GM12878 (cell line): Measurements from ENCODE around the gene ACTMAP. TPM values are rescaled to one million over a fixed set of nuclear protein-coding genes. Genes with fewer than 3 reads are reported as not detected.

ENCODE experiments used
- CHD1 ChIP-seq: IDR thresholded peaks from 2 replicates; pipeline ENCODE4 v1.6.1; 2012; ENCODE audit warnings: low read depth, low read length, improper control_type of control experiment
- CREM ChIP-seq: IDR thresholded peaks from 2 replicates; pipeline ENCODE4 v1.6.1; 2014; ENCODE audit warnings: antibody characterized with exemption, low read depth
- DPF2 ChIP-seq: fragments of 450-650 bp; IDR thresholded peaks from 2 replicates; pipeline ENCODE4 v1.6.1; 2017; ENCODE audit warnings: mild to moderate bottlenecking
- FOXM1 ChIP-seq: IDR thresholded peaks from 2 replicates; pipeline ENCODE4 v1.6.1; 2012; ENCODE audit warnings: low read depth, mild to moderate bottlenecking, inconsistent platforms, low read length, moderate library complexity
- GATAD2B ChIP-seq: fragments of 450-650 bp; conservative IDR thresholded peaks from 2 replicates; pipeline ENCODE4 v1.6.1; 2017; ENCODE audit warnings: low read depth, mild to moderate bottlenecking, moderate library complexity
- IKZF1 ChIP-seq: fragments of 450-650 bp; conservative IDR thresholded peaks from 2 replicates; pipeline ENCODE4 v1.6.1; 2017; ENCODE audit warnings: antibody characterized with exemption, mild to moderate bottlenecking
- JUND ChIP-seq: IDR thresholded peaks from 2 replicates; pipeline ENCODE4 v1.6.1; 2012; ENCODE audit warnings: low read depth, mild to moderate bottlenecking, low read length, improper control_type of control experiment, moderate library complexity
- KLF5 ChIP-seq: fragments of 450-650 bp; IDR thresholded peaks from 2 replicates; pipeline ENCODE4 v1.6.1; 2014; ENCODE audit warnings: mild to moderate bottlenecking; ENCODE audit not compliant: partially characterized antibody
- NBN ChIP-seq: fragments of 450-650 bp; IDR thresholded peaks from 2 replicates; pipeline ENCODE4 v1.6.1; 2016
- POLR2A ChIP-seq: IDR thresholded peaks from 2 replicates; pipeline ENCODE4 v1.6.1; 2011; ENCODE audit warnings: low read depth, mild to moderate bottlenecking, low read length
- RAD21 ChIP-seq: IDR thresholded peaks from 2 replicates; pipeline ENCODE4 v1.6.1; 2011; ENCODE audit warnings: mild to moderate bottlenecking, low read depth, low read length, moderate library complexity; ENCODE audit not compliant: insufficient read depth
- SUZ12 ChIP-seq: fragments of 200-600 bp; sonication (generic); IDR thresholded peaks from one replicate; pipeline ENCODE4 v1.6.1; 2018; ENCODE audit warnings: antibody characterized with exemption, mild to moderate bottlenecking; ENCODE audit not compliant: unreplicated experiment
- TBL1XR1 ChIP-seq: IDR thresholded peaks from 2 replicates; pipeline ENCODE4 v1.6.1; 2012; ENCODE audit warnings: low read depth, low read length, improper control_type of control experiment
- TCF7 ChIP-seq: IDR thresholded peaks from 2 replicates; pipeline ENCODE4 v1.6.1; 2014; ENCODE audit warnings: antibody characterized with exemption, borderline replicate concordance
- WRNIP1 ChIP-seq: IDR thresholded peaks from 2 replicates; pipeline ENCODE4 v1.6.1; 2011; ENCODE audit warnings: low read depth, low read length, improper control_type of control experiment, borderline replicate concordance
- ZNF207 ChIP-seq: fragments of 450-650 bp; IDR thresholded peaks from 2 replicates; pipeline ENCODE4 v1.6.1; 2014; ENCODE audit warnings: antibody characterized with exemption, mild to moderate bottlenecking, borderline replicate concordance
- ZNF24 ChIP-seq: fragments of 450-650 bp; IDR thresholded peaks from 2 replicates; pipeline ENCODE4 v1.6.1; 2017; ENCODE audit warnings: antibody characterized with exemption, mild to moderate bottlenecking
- polyA plus RNA-seq, 11 experiments: library from polyadenylated mRNA; depleted of rRNA in 4 of 11; unstranded in 6 of 11; stranded (reverse) in 5 of 11; fragments of >200 nt; fragmentation: Nextera tagmentation in 4 of 11; fragmentation: Illumina TruSeq in 1 of 11; extraction: Ambion mirVana in 4 of 11; extraction: Trizol in 1 of 11; gene quantifications; 1 replicate in 1 of 11; 2 replicates in 10 of 11; pipeline versions ENCODE4 v1.2.1 to v1.2.3, GENCODE V29; 2011 to 2016; ENCODE audit warnings: inconsistent platforms in 2 of 11, missing spikeins in 2 of 11, low read depth in 1 of 11
- total RNA-seq, 4 experiments: library from RNA; depleted of rRNA in 3 of 4; stranded (reverse); fragments of >200 nt in 3 of 4; fragmentation: Illumina TruSeq in 1 of 4; extraction: Trizol in 1 of 4; gene quantifications; 2 replicates each; pipeline versions ENCODE4 v1.2.1 to v1.2.3, GENCODE V29; 2013 to 2021
- TF ChIP-seq, protein P1 (sequence below): fragments of 450-650 bp; conservative IDR thresholded peaks from 2 replicates; pipeline ENCODE4 v1.6.1; 2017; ENCODE audit warnings: mild to moderate bottlenecking, moderate library complexity
- TF ChIP-seq, protein P2 (sequence below): IDR thresholded peaks from 2 replicates; pipeline ENCODE4 v1.6.1; 2011; ENCODE audit warnings: borderline replicate concordance, low read depth, mild to moderate bottlenecking, moderate library complexity, low read length; ENCODE audit not compliant: insufficient read depth, poor library complexity, severe bottlenecking
- TF ChIP-seq, protein P3 (sequence below): IDR thresholded peaks from 2 replicates; pipeline ENCODE4 v1.6.1; 2011; ENCODE audit warnings: borderline replicate concordance, low read depth, mild to moderate bottlenecking, moderate library complexity, mixed read lengths, low read length; ENCODE audit not compliant: insufficient read depth; ENCODE audit errors: extremely low read length
- TF ChIP-seq, protein P4 (sequence below): IDR thresholded peaks from 2 replicates; pipeline ENCODE4 v1.6.1; 2011; ENCODE audit warnings: mild to moderate bottlenecking, low read depth, low read length, moderate library complexity; ENCODE audit not compliant: insufficient replicate concordance
- TF ChIP-seq, protein P5 (sequence below): fragments of 450-650 bp; IDR thresholded peaks from 2 replicates; pipeline ENCODE4 v1.6.1; 2018; ENCODE audit warnings: mild to moderate bottlenecking, low read depth, moderate library complexity; ENCODE audit not compliant: partially characterized antibody

Gene ACTMAP
- total and polyA plus RNA-seq, 10 of the 15 experiments (the other 5 are each of a cell fraction or from before 2014, with no cell fraction given): 3.0 to 26.2 (median 11.1) TPM

DNA sequence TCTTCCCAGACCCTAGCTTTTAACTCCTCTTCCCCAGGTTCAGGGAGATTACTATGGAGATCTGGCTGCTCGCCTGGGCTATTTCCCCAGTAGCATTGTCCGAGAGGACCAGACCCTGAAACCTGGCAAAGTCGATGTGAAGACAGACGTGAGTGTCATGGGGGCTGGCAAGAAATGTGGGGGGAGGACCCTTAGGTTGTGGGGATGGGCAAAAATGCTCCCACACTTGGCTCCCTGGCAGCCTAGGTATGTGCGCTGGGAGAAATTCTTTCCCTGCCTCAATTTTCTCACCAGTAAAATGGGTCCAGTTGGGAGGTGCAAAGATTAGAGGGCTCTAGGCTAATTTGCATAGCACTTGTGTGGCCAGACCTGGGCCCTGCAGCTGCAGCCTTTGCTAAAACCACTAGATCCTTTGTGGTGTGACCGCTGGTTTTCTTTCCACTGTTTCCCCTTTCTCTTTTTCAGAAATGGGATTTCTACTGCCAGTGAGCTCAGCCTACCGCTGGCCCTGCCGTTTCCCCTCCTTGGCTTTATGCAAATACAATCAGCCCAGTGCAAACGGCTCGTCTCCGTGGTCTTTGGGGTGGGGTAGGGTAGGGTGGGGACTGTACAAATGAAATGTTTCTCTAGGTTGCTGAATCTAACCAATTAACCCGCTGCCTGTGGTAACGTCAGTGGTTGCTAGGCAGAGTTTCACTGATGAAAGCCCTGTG lies 26.8 kb upstream of the ACTMAP start (continued):
- TF ChIP-seq ZNF207 (peak; percentile 84; the same call in 1 of the 2 replicates), CHD1 (no peak), FOXM1 (peak; percentile 76; the same call in 1 of the 2 replicates), WRNIP1 (peak; percentile 31; the same call in 1 of the 2 replicates), DPF2 (peak; percentile 87), JUND (no peak), TCF7 (no peak; the same call in 1 of the 2 replicates), NBN (peak; percentile 87), RAD21 (0 out of 2 replicates have a peak, but pooled peaks have one; percentile 2), POLR2A (no peak), ZNF24 (no peak), KLF5 (no peak), IKZF1 (peak; percentile 99), GATAD2B (no peak; the same call in none of the 2 replicates), TBL1XR1 (peak; percentile 90), SUZ12 (no peak), CREM (peak; percentile 97)
- TF ChIP-seq, protein P1, sequence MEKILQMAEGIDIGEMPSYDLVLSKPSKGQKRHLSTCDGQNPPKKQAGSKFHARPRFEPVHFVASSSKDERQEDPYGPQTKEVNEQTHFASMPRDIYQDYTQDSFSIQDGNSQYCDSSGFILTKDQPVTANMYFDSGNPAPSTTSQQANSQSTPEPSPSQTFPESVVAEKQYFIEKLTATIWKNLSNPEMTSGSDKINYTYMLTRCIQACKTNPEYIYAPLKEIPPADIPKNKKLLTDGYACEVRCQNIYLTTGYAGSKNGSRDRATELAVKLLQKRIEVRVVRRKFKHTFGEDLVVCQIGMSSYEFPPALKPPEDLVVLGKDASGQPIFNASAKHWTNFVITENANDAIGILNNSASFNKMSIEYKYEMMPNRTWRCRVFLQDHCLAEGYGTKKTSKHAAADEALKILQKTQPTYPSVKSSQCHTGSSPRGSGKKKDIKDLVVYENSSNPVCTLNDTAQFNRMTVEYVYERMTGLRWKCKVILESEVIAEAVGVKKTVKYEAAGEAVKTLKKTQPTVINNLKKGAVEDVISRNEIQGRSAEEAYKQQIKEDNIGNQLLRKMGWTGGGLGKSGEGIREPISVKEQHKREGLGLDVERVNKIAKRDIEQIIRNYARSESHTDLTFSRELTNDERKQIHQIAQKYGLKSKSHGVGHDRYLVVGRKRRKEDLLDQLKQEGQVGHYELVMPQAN: peak; percentile 93
- TF ChIP-seq, protein P2, sequence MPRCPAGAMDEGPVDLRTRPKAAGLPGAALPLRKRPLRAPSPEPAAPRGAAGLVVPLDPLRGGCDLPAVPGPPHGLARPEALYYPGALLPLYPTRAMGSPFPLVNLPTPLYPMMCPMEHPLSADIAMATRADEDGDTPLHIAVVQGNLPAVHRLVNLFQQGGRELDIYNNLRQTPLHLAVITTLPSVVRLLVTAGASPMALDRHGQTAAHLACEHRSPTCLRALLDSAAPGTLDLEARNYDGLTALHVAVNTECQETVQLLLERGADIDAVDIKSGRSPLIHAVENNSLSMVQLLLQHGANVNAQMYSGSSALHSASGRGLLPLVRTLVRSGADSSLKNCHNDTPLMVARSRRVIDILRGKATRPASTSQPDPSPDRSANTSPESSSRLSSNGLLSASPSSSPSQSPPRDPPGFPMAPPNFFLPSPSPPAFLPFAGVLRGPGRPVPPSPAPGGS: peak; percentile 54
- TF ChIP-seq, protein P3, sequence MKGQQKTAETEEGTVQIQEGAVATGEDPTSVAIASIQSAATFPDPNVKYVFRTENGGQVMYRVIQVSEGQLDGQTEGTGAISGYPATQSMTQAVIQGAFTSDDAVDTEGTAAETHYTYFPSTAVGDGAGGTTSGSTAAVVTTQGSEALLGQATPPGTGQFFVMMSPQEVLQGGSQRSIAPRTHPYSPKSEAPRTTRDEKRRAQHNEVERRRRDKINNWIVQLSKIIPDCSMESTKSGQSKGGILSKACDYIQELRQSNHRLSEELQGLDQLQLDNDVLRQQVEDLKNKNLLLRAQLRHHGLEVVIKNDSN: no peak
- TF ChIP-seq, protein P4, sequence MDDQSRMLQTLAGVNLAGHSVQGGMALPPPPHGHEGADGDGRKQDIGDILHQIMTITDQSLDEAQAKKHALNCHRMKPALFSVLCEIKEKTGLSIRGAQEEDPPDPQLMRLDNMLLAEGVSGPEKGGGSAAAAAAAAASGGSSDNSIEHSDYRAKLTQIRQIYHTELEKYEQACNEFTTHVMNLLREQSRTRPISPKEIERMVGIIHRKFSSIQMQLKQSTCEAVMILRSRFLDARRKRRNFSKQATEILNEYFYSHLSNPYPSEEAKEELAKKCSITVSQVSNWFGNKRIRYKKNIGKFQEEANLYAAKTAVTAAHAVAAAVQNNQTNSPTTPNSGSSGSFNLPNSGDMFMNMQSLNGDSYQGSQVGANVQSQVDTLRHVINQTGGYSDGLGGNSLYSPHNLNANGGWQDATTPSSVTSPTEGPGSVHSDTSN: no peak
- TF ChIP-seq, protein P5, sequence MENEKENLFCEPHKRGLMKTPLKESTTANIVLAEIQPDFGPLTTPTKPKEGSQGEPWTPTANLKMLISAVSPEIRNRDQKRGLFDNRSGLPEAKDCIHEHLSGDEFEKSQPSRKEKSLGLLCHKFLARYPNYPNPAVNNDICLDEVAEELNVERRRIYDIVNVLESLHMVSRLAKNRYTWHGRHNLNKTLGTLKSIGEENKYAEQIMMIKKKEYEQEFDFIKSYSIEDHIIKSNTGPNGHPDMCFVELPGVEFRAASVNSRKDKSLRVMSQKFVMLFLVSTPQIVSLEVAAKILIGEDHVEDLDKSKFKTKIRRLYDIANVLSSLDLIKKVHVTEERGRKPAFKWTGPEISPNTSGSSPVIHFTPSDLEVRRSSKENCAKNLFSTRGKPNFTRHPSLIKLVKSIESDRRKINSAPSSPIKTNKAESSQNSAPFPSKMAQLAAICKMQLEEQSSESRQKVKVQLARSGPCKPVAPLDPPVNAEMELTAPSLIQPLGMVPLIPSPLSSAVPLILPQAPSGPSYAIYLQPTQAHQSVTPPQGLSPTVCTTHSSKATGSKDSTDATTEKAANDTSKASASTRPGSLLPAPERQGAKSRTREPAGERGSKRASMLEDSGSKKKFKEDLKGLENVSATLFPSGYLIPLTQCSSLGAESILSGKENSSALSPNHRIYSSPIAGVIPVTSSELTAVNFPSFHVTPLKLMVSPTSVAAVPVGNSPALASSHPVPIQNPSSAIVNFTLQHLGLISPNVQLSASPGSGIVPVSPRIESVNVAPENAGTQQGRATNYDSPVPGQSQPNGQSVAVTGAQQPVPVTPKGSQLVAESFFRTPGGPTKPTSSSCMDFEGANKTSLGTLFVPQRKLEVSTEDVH: no peak
